T-cell (primary cell): ENCODE data around the gene R3HDML. TPM values are rescaled to one million over a fixed set of nuclear protein-coding genes. Genes with fewer than 3 reads are reported as not detected.

Source experiments
- ATAC-seq, 4 experiments: fragments of 200-7000 bp in 3 of 4; fragments of 150-1000 bp in 1 of 4; cut with Tn5 transposase; replicated peaks in 1 of 4; 1 replicate in 3 of 4; 2 replicates in 1 of 4; pipeline ENCODE4 v1.10.0; 2021; ENCODE audit warnings: moderate library complexity in 3 of 4, mild to moderate bottlenecking in 2 of 4, moderate number of reproducible peaks in 1 of 4
- CTCF ChIA-PET, 2 donors: fragments of 300-600 bp; sonication (Branson Sonifier 250); formaldehyde crosslinking; loops; one replicate each; lab custom pipeline; 2022; ENCODE audit warnings: antibody characterized with exemption in 2 of 2; lab: Charles Lee
- POLR2A ChIA-PET, 2 donors: fragments of 300-600 bp; sonication (Branson Sonifier 250); formaldehyde crosslinking; loops; one replicate each; lab custom pipeline; 2022; ENCODE audit warnings: antibody characterized with exemption in 2 of 2; lab: Charles Lee
- DNase-seq, 35 experiments: peaks; one replicate each; pipeline versions ENCODE4 v3.0.0 to v3.0.0-alpha.2; 2013 to 2023
- H3K27ac ChIP-seq: one replicate; pipeline ENCODE4 v1.5.1; 2013; ENCODE audit warnings: low read length
- H3K27me3 ChIP-seq, 2 experiments: replicated peaks in 1 of 2; 1 replicate in 1 of 2; 2 replicates in 1 of 2; pipeline versions ENCODE4 v1.6.1 to v1.7.0; 2013; ENCODE audit warnings: low read length in 1 of 2, mixed read lengths in 1 of 2; ENCODE audit not compliant: control insufficient read depth in 2 of 2, insufficient read depth in 2 of 2; ENCODE audit errors: extremely low read depth in 1 of 2
- H3K36me3 ChIP-seq, 2 donors: 1 replicate in 1 of 2; 2 replicates in 1 of 2; pipeline versions ENCODE4 v1.6.1 to v1.7.0; 2013; ENCODE audit warnings: low read length in 1 of 2; ENCODE audit not compliant: control insufficient read depth in 2 of 2, insufficient read depth in 1 of 2; ENCODE audit errors: extremely low read depth in 1 of 2
- H3K4me1 ChIP-seq, 2 experiments: 1 replicate in 1 of 2; 2 replicates in 1 of 2; pipeline versions ENCODE4 v1.6.1 to v1.7.0; 2013; ENCODE audit warnings: low read length in 2 of 2, mixed read lengths in 1 of 2; ENCODE audit not compliant: insufficient read depth in 2 of 2, control insufficient read depth in 1 of 2; ENCODE audit errors: extremely low read depth in 1 of 2
- H3K4me3 ChIP-seq, 2 donors: 1 replicate in 1 of 2; 2 replicates in 1 of 2; pipeline versions ENCODE4 v1.5.1 to v1.7.0; 2013; ENCODE audit warnings: mild to moderate bottlenecking in 2 of 2, low read length in 1 of 2, moderate library complexity in 1 of 2; ENCODE audit not compliant: control insufficient read depth in 1 of 2; ENCODE audit errors: extremely low read depth in 1 of 2
- H3K9me3 ChIP-seq: 2 replicates; pipeline ENCODE4 v1.7.0; 2013
- H3K27ac Mint-ChIP-seq, 2 donors: one replicate each; pipeline ENCODE4 v1.8.0; 2020 to 2021; ENCODE audit warnings: mild to moderate bottlenecking in 2 of 2, mixed read lengths in 2 of 2
- H3K27me3 Mint-ChIP-seq, 2 donors: one replicate each; pipeline ENCODE4 v1.8.0; 2021 to 2022; ENCODE audit warnings: mixed read lengths in 2 of 2
- H3K36me3 Mint-ChIP-seq: one replicate; pipeline ENCODE4 v1.8.0; 2021; ENCODE audit warnings: mixed read lengths
- H3K4me1 Mint-ChIP-seq, 3 donors: one replicate each; pipeline ENCODE4 v1.8.0; 2020 to 2022; ENCODE audit warnings: mixed read lengths in 3 of 3, mild to moderate bottlenecking in 1 of 3
- H3K4me3 Mint-ChIP-seq, 3 donors: one replicate each; pipeline ENCODE4 v1.8.0; 2020 to 2022; ENCODE audit warnings: mild to moderate bottlenecking in 3 of 3, mixed read lengths in 3 of 3, moderate library complexity in 3 of 3
- H3K9me3 Mint-ChIP-seq, 3 donors: one replicate each; pipeline ENCODE4 v1.8.0; 2020 to 2022; ENCODE audit warnings: mixed read lengths in 3 of 3
- WGBS: methylation state at CpG from one replicate; pipeline ENCODE4 v1.1.5; 2013; ENCODE audit warnings: missing lambda C conversion rate; ENCODE audit not compliant: insufficient coverage; 5-methylcytosine and 5-hydroxymethylcytosine counted together
- total RNA-seq, 35 experiments: library from RNA in 6 of 35; stranded (reverse) in 6 of 35; fragments of 120-200 nt in 1 of 35; gene quantifications; one replicate each; pipeline versions ENCODE4 v1.2.1 to v1.2.4 and lab custom pipeline; 2013 to 2026

R3HDML gene
- total RNA-seq, 5 donors from 2014 or later (not counting 1 experiment from before 2014, with no cell fraction given): not detected

GRCh38 chr20:44384423-44385027 is 47.7 kb downstream of the R3HDML start:
- no peaks in the 10 kb centered on the region for H3K9me3 Mint-ChIP-seq
- no peak overlapping the region for H3K27ac Mint-ChIP-seq
- no peaks in the 10 kb centered on the region for H3K36me3 Mint-ChIP-seq
- ChIA-PET POLR2A (no interaction called here), CTCF (interaction anchor here (0.6 to 3.0 kb wide), 14 partner anchors 11 to 687 kb away, joined by 3 to 15 read pairs (median 5); no protein-coding TSS in a partner anchor)
- WGBS: 0% methylated on average over 5 of the region's 9 CpGs
- ATAC-seq (peak; percentile 64 to 76 (median 74)), DNase-seq (peak; percentile 57 to 85 (median 76))
- Histone ChIP-seq H3K4me1 (peaks cover 0 to 10% of the 10 kb centered on the region in 2 experiments), H3K9me3 (no peaks in the 10 kb centered on the region), H3K27me3 (peaks cover 0 to 36% of the 10 kb centered on the region in 2 experiments), H3K27ac (no peak overlapping the region), H3K36me3 (no peaks in the 10 kb centered on the region), H3K4me3 (no peak overlapping the region)
- peaks cover 9 to 19% (median 10%) of the 10 kb centered on the region in 3 donors for H3K4me1 Mint-ChIP-seq
- peaks cover 9 to 24% of the 10 kb centered on the region in 2 donors for H3K27me3 Mint-ChIP-seq
- no peak overlapping the region for H3K4me3 Mint-ChIP-seq

- Mint-ChIP-seq H3K4me1 (peaks cover 9 to 19% (median 10%) of the 10 kb centered on the region in 3 donors), H3K36me3 (no peaks in the 10 kb centered on the region), H3K4me3 (peak overlapping the region in 1 of 3 donors; percentile 40), H3K9me3 (no peaks in the 10 kb centered on the region), H3K27me3 (peaks cover 11 to 12% of the 10 kb centered on the region in 2 donors), H3K27ac (no peak overlapping the region)
- DNase-seq (peak; percentile 19 to 75 (median 54)), ATAC-seq (peak; percentile 69 to 89 (median 78))
- peaks cover 0 to 33% of the 10 kb centered on the region in 2 experiments for H3K27me3 ChIP-seq
- peaks cover 0 to 10% of the 10 kb centered on the region in 2 experiments for H3K4me1 ChIP-seq
- CTCF ChIA-PET: interaction anchor here in 1 of 2 donors (0.5 kb wide), 1 partner anchor 170 kb away, joined by 4 read pairs; no protein-coding TSS in a partner anchor
- H3K27ac ChIP-seq: no peak overlapping the region
- no peaks in the 10 kb centered on the region for H3K36me3 ChIP-seq
- no peaks in the 10 kb centered on the region for H3K9me3 ChIP-seq
- POLR2A ChIA-PET: interaction anchor here in 1 of 2 donors (0.6 kb wide), 1 partner anchor 31 kb away, joined by 11 read pairs; no protein-coding TSS in a partner anchor
- H3K4me3 ChIP-seq: no peak overlapping the region
- WGBS: 8% methylated on average over 29 of the region's 29 CpGs
These were observed 51.7 kb downstream of the R3HDML start for GRCh38 chr20:44388466-44389023.

- Histone ChIP-seq H3K4me1 (peaks cover 0 to 10% of the 10 kb centered on the region in 2 experiments), H3K9me3 (no peaks in the 10 kb centered on the region), H3K27ac (no peak overlapping the region), H3K27me3 (peaks cover 0 to 37% of the 10 kb centered on the region in 2 experiments), H3K4me3 (no peak overlapping the region), H3K36me3 (no peaks in the 10 kb centered on the region)
- ATAC-seq (no peak), DNase-seq (no peak)
- no peaks in the 10 kb centered on the region for H3K9me3 Mint-ChIP-seq
- ChIA-PET CTCF (no interaction called here), POLR2A (no interaction called here)
- H3K4me1 Mint-ChIP-seq: peaks cover 7 to 14% (median 7%) of the 10 kb centered on the region in 3 donors
- no peaks in the 10 kb centered on the region for H3K36me3 Mint-ChIP-seq
- 73% methylated on average over 5 of the region's 6 CpGs for WGBS
- no peak overlapping the region for H3K27ac Mint-ChIP-seq
- H3K4me3 Mint-ChIP-seq: no peak overlapping the region
- H3K27me3 Mint-ChIP-seq: peaks cover 8 to 12% of the 10 kb centered on the region in 2 donors
These were observed 53.0 kb downstream of the R3HDML start for GRCh38 chr20:44389871-44390270.

GRCh38 chr20:44390280-44390679 is 53.4 kb downstream of the R3HDML start:
- ATAC-seq: no peak
- Histone ChIP-seq H3K9me3 (no peaks in the 10 kb centered on the region), H3K4me1 (peaks cover 0 to 10% of the 10 kb centered on the region in 2 experiments), H3K27me3 (peaks cover 0 to 38% of the 10 kb centered on the region in 2 experiments), H3K36me3 (no peaks in the 10 kb centered on the region), H3K4me3 (no peak overlapping the region), H3K27ac (no peak overlapping the region)
- CTCF ChIA-PET: no interaction called here
- Mint-ChIP-seq H3K9me3 (no peaks in the 10 kb centered on the region), H3K27ac (no peak overlapping the region), H3K4me1 (peaks cover 7 to 14% (median 7%) of the 10 kb centered on the region in 3 donors), H3K4me3 (no peak overlapping the region), H3K36me3 (no peaks in the 10 kb centered on the region), H3K27me3 (peaks cover 8 to 12% of the 10 kb centered on the region in 2 donors)
- POLR2A ChIA-PET: no interaction called here
- DNase-seq: no peak
- 100% methylated on average over 1 of the region's 5 CpGs for WGBS

- H3K4me3 ChIP-seq: no peak overlapping the region
- ATAC-seq: no peak
- H3K27me3 Mint-ChIP-seq: peaks cover 8 to 14% of the 10 kb centered on the region in 2 donors
- H3K4me1 Mint-ChIP-seq: peaks cover 7 to 14% (median 7%) of the 10 kb centered on the region in 3 donors
- no peaks in the 10 kb centered on the region for H3K9me3 ChIP-seq
- CTCF ChIA-PET: no interaction called here
- H3K27ac ChIP-seq: no peak overlapping the region
- H3K4me1 ChIP-seq: peaks cover 0 to 10% of the 10 kb centered on the region in 2 experiments
- no peaks in the 10 kb centered on the region for H3K36me3 ChIP-seq
- no peaks in the 10 kb centered on the region for H3K36me3 Mint-ChIP-seq
- H3K9me3 Mint-ChIP-seq: no peaks in the 10 kb centered on the region
- DNase-seq: no peak
- peaks cover 0 to 28% of the 10 kb centered on the region in 2 experiments for H3K27me3 ChIP-seq
- H3K4me3 Mint-ChIP-seq: no peak overlapping the region
- no CpG with 5 or more reads among the region's 8 CpGs for WGBS
- no peak overlapping the region for H3K27ac Mint-ChIP-seq
- POLR2A ChIA-PET: no interaction called here
These were observed 55.4 kb downstream of the R3HDML start for GRCh38 chr20:44392088-44392775.
